Endothelial cell of umbilical vein (primary cell): ENCODE data around the gene SLC9A9. TPM values are rescaled to one million over a fixed set of nuclear protein-coding genes. Genes with fewer than 3 reads are reported as not detected.

Experiments
- BruUV-seq: library from RNA; stranded (reverse); fragments of 400-500 nt; replicated peaks from 2 replicates; lab custom pipeline; 2021; lab: Mats Ljungman, UMichigan
- CTCF ChIA-PET: fragments of 300-600, 350-600 bp; sonication (Branson Sonifier 250); formaldehyde crosslinking; loops from one replicate; lab custom pipeline; 2021; ENCODE audit warnings: antibody characterized with exemption, inconsistent platforms; lab: Charles Lee
- POLR2A ChIA-PET: fragments of 300-600, 350-600 bp; sonication (Branson Sonifier 250); formaldehyde crosslinking; loops from one replicate; lab custom pipeline; 2021; ENCODE audit warnings: antibody characterized with exemption, inconsistent platforms; lab: Charles Lee
- DNase-seq: peaks from one replicate; pipeline ENCODE4 v3.0.0-alpha.2; 2011; ENCODE audit warnings: low read depth, low spot score
- FAIRE-seq: peaks from 2 replicates; lab custom pipeline; 2011; peaks lifted over from hg19 to GRCh38; lab: Jason Lieb, UNC
- H2AFZ ChIP-seq: 2 replicates; pipeline ENCODE4 v1.6.0; 2012; ENCODE audit warnings: low read depth, low read length, control low read depth, inconsistent platforms
- H3K27ac ChIP-seq: 2 replicates; pipeline ENCODE4 v1.5.1; 2011; ENCODE audit warnings: low read depth, mild to moderate bottlenecking, control low read depth, low read length, moderate library complexity; ENCODE audit not compliant: insufficient read depth
- H3K27me3 ChIP-seq, 2 experiments: 2 replicates each; pipeline versions ENCODE4 v1.6.0 to v1.6.1; 2011; ENCODE audit warnings: low read length in 2 of 2, mixed read lengths in 1 of 2; ENCODE audit not compliant: control insufficient read depth in 2 of 2, insufficient read depth in 2 of 2
- H3K36me3 ChIP-seq, 2 experiments: 2 replicates in 1 of 2; 3 replicates in 1 of 2; pipeline ENCODE4 v1.5.1; 2011; ENCODE audit warnings: low read length in 2 of 2, mild to moderate bottlenecking in 1 of 2, moderate library complexity in 1 of 2; ENCODE audit not compliant: control insufficient read depth in 2 of 2, insufficient read depth in 2 of 2; ENCODE audit errors: extremely low read depth in 1 of 2
- H3K4me1 ChIP-seq: 3 replicates; pipeline ENCODE4 v1.5.1; 2011; ENCODE audit warnings: mild to moderate bottlenecking, low read length; ENCODE audit not compliant: control insufficient read depth, insufficient read depth; ENCODE audit errors: extremely low read depth
- H3K4me2 ChIP-seq: 2 replicates; pipeline ENCODE4 v1.6.1; 2011; ENCODE audit warnings: low read length, control low read depth, mixed read lengths; ENCODE audit not compliant: insufficient read depth
- H3K4me3 ChIP-seq, 3 experiments: fragments of 200-600 bp in 1 of 3; sonication (generic), shearing (Covaris generic) in 1 of 3; replicated peaks in 1 of 3; 2 replicates each; pipeline ENCODE4 v1.5.1; 2011 to 2016; ENCODE audit warnings: control low read depth in 3 of 3, low read length in 3 of 3, mild to moderate bottlenecking in 2 of 3, inconsistent platforms in 1 of 3, low read depth in 1 of 3, moderate library complexity in 1 of 3; ENCODE audit not compliant: insufficient read depth in 1 of 3
- H3K79me2 ChIP-seq: 2 replicates; pipeline ENCODE4 v1.6.0; 2012; ENCODE audit warnings: low read length, inconsistent platforms; ENCODE audit not compliant: control insufficient read depth, insufficient read depth
- H3K9ac ChIP-seq: replicated peaks from 2 replicates; pipeline ENCODE3; 2011; ENCODE audit warnings: low read length, control low read depth; ENCODE audit not compliant: insufficient read depth; ENCODE audit errors: extremely low read depth
- H3K9me1 ChIP-seq: replicated peaks from 3 replicates; pipeline ENCODE4 v1.6.0; 2011; ENCODE audit warnings: mild to moderate bottlenecking, low read length; ENCODE audit not compliant: control insufficient read depth, insufficient read depth; ENCODE audit errors: extremely low read depth
- H3K9me3 ChIP-seq: replicated peaks from 2 replicates; pipeline ENCODE4 v1.5.1; 2012; ENCODE audit warnings: low read length, inconsistent platforms; ENCODE audit not compliant: control insufficient read depth, insufficient read depth
- H4K20me1 ChIP-seq: replicated peaks from 2 replicates; pipeline ENCODE3; 2011; ENCODE audit warnings: mild to moderate bottlenecking, low read length; ENCODE audit not compliant: control insufficient read depth, insufficient read depth; ENCODE audit errors: extremely low read depth
- CTCF ChIP-seq, 2 donors: IDR thresholded peaks; 1 replicate in 1 of 2; 2 replicates in 1 of 2; pipeline ENCODE4 v1.5.1; 2011; ENCODE audit warnings: low read length in 2 of 2, mild to moderate bottlenecking in 2 of 2, moderate library complexity in 2 of 2, control low read depth in 1 of 2, inconsistent platforms in 1 of 2, low read depth in 1 of 2; ENCODE audit not compliant: insufficient read depth in 1 of 2; ENCODE audit errors: extremely low read depth in 1 of 2
- GATA2 ChIP-seq: IDR thresholded peaks from 2 replicates; pipeline ENCODE4 v1.7.0; 2011; ENCODE audit warnings: low read depth, mild to moderate bottlenecking, moderate library complexity, mixed read lengths, low read length; ENCODE audit not compliant: insufficient read length, insufficient read depth
- JUN ChIP-seq: IDR thresholded peaks from 2 replicates; pipeline ENCODE4 v1.6.1; 2011; ENCODE audit warnings: borderline replicate concordance, low read depth; ENCODE audit not compliant: insufficient read length, insufficient read depth
- MAX ChIP-seq: IDR thresholded peaks from 2 replicates; pipeline ENCODE4 v1.6.1; 2011; ENCODE audit not compliant: insufficient read depth, insufficient read length
- MYC ChIP-seq: IDR thresholded peaks from one replicate; pipeline ENCODE4 v1.6.1; 2011; ENCODE audit warnings: mild to moderate bottlenecking, low read depth, low read length
- POLR2A ChIP-seq: IDR thresholded peaks from 2 replicates; pipeline ENCODE4 v1.6.1; 2012; ENCODE audit warnings: low read depth, mild to moderate bottlenecking, control low read depth, low read length
- POLR2AphosphoS5 ChIP-seq: IDR thresholded peaks from 2 replicates; pipeline ENCODE4 v1.6.1; 2012; ENCODE audit warnings: low read depth, mild to moderate bottlenecking, control low read depth, low read length, moderate library complexity; ENCODE audit not compliant: insufficient read depth
- dilution Hi-C: fragments of 300-500 bp; cut with MboI; formaldehyde crosslinking; loops from one replicate; pipeline ENCODE4 v1.15.0; 2019; ENCODE audit warnings: low sequenced_read_pairs; ENCODE audit not compliant: extremely low pct_ligation_motif_present
- intact Hi-C: fragments of 100-400 bp; cut with micrococcal nuclease; formaldehyde crosslinking; loops from one replicate; pipeline ENCODE4 v1.10.0; 2022
- polyA plus RNA-seq, 4 experiments: library from polyadenylated mRNA; depleted of rRNA in 3 of 4; stranded (reverse) in 3 of 4; unstranded in 1 of 4; fragments of >200 nt; gene quantifications; 2 replicates each; pipeline versions ENCODE4 v1.2.1 to v1.2.3, GENCODE V29; 2011 to 2012; ENCODE audit warnings: missing spikeins in 1 of 4
- total RNA-seq: library from RNA; stranded (reverse); gene quantifications from 2 replicates; pipeline ENCODE4 v1.2.3, GENCODE V29; 2021

The SLC9A9 gene
- total and polyA plus RNA-seq, 2 donors (not counting 3 experiments of a cell fraction or from before 2014, with no cell fraction given): 1.5 to 1.8 TPM

DNA sequence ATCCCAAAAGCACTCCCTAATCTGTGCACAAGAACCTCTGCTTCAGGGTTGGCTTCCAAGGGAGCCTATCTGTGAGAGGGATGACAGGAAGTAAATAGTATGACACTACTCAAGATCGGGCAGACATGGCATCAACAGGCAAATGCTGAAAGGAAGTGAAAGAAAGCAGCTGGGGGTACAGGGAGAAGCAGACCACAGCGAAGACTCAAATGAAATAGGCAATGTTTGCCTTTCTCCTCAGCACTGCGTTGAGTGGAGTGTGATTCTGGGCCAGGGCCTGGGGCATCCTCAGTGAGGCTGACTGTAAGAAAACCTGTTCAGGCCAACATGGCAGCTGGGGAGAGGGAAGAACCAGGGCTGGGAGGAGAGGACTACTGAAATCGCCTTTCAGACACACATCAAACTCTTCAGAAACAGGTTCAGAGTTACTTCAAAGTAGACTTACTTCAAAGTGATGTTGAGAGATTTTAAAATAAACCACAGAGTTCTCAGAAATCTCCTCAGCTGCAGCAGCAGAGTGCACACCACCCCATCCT, 96.6 kb downstream of the SLC9A9 start:
- dilution Hi-C loops: no loop called here
- Histone ChIP-seq H3K36me3 (no peaks in the 10 kb centered on the region), H3K79me2 (no peaks in the 10 kb centered on the region), H3K9me3 (no peaks in the 10 kb centered on the region), H3K27me3 (peaks cover 0 to 3% of the 10 kb centered on the region in 2 experiments), H3K27ac (no peak overlapping the region), H3K9ac (no peak overlapping the region), H4K20me1 (no peaks in the 10 kb centered on the region), H3K4me2 (no peak overlapping the region), H3K9me1 (no peaks in the 10 kb centered on the region), H3K4me3 (no peak overlapping the region), H3K4me1 (no peaks in the 10 kb centered on the region), H2AFZ (no peak overlapping the region)
- no TSS peak for BruUV-seq
- FAIRE-seq: no peak
- DNase-seq: no peak
- CTCF ChIA-PET: interaction anchor here (1.2 kb wide), 1 partner anchor 10 kb away, joined by 3 read pairs; no protein-coding TSS in a partner anchor
- intact Hi-C loops: no loop called here
- POLR2A ChIA-PET: no interaction called here
- TF ChIP-seq MYC: no peak
- TF ChIP-seq POLR2A: no peak
- TF ChIP-seq MAX: no peak
- no peak for TF ChIP-seq POLR2AphosphoS5
- TF ChIP-seq CTCF (IDR thresholded peaks at IDR 0.05; ENCODE audit: extremely low read depth in 1 of 2, insufficient read depth in 1 of 2, low read depth in 1 of 2, low read length in 2 of 2): no peak
- no peak for TF ChIP-seq GATA2
- no peak for TF ChIP-seq JUN
